AG20443 (cell line): ENCODE data around the gene SPACA5.
A peak's percentile ranks its signal among the peaks of the same experiment; 100 is the strongest.
"Not testable (repeated sequence)": the region's sequence is repeated elsewhere in the genome, so short reads cannot be mapped to it uniquely, and the experiment has no call there.

ENCODE experiments used
- DNase-seq: peaks from one replicate; pipeline ENCODE4 v3.0.0; 2012; ENCODE audit warnings: low spot score, mixed read lengths

SPACA5 gene

GRCh38 chrX:48021026-48021900, 14.5 kb downstream of the SPACA5 start:
- DNase-seq = peak; percentile 60

- no peak for DNase-seq
Measured at GRCh38 chrX:48022100-48022499, 15.3 kb downstream of the SPACA5 start.

GRCh38 chrX:48022738-48023137, 15.9 kb downstream of the SPACA5 start:
- no peak for DNase-seq

GRCh38 chrX:48025561-48025960, 18.8 kb downstream of the SPACA5 start:
- peak; percentile 22 for DNase-seq

- DNase-seq = not testable (repeated sequence)
Measured at GRCh38 chrX:48027545-48027944, 20.8 kb downstream of the SPACA5 start.

GRCh38 chrX:48028091-48028490, 21.3 kb downstream of the SPACA5 start:
- no peak for DNase-seq

- no peak for DNase-seq
Measured at GRCh38 chrX:48030237-48030636, 23.4 kb downstream of the SPACA5 start.

- not testable (repeated sequence) for DNase-seq
Measured at GRCh38 chrX:48030641-48031173, 23.9 kb downstream of the SPACA5 start.

- no peak for DNase-seq
Measured at GRCh38 chrX:48035891-48036290, 29.1 kb downstream of the SPACA5 start.

GRCh38 chrX:48043056-48043455, 36.3 kb downstream of the SPACA5 start:
- no peak for DNase-seq

GRCh38 chrX:48045410-48046311, 38.9 kb downstream of the SPACA5 start:
- peak; percentile 17 for DNase-seq

GRCh38 chrX:48046846-48047245, 40.1 kb downstream of the SPACA5 start:
- no peak for DNase-seq

GRCh38 chrX:48058621-48059295, 52.0 kb downstream of the SPACA5 start:
- no peak for DNase-seq

GRCh38 chrX:48059296-48059639, 52.5 kb downstream of the SPACA5 start:
- no peak for DNase-seq
